Neural progenitor cell (in vitro differentiated cells): ENCODE results near the gene CCR1. TPM values are rescaled to one million over a fixed set of nuclear protein-coding genes. Genes with fewer than 3 reads are reported as not detected.

Experiments used
- DNase-seq: peaks from one replicate; pipeline ENCODE4 v3.0.0-alpha.2; 2016; ENCODE audit warnings: low spot score
- H2AFZ ChIP-seq: fragments of 200-600 bp; sonication (generic); replicated peaks from 2 replicates; pipeline ENCODE4 v1.6.1; 2016; ENCODE audit warnings: antibody characterized with exemption
- H3F3A ChIP-seq: fragments of 200-600 bp; sonication (generic); 2 replicates; pipeline ENCODE4 v1.6.1; 2016; ENCODE audit warnings: antibody characterized with exemption, low read depth
- H3K27ac ChIP-seq: fragments of 200-600 bp; sonication (generic); 2 replicates; pipeline ENCODE4 v1.5.1; 2016; ENCODE audit warnings: mild to moderate bottlenecking
- H3K27me3 ChIP-seq: fragments of 200-600 bp; sonication (generic); 2 replicates; pipeline ENCODE4 v1.6.1; 2016; ENCODE audit warnings: mild to moderate bottlenecking, moderate library complexity
- H3K36me3 ChIP-seq: fragments of 200-600 bp; sonication (generic); 2 replicates; pipeline ENCODE4 v1.5.1; 2016
- H3K4me1 ChIP-seq: fragments of 200-600 bp; sonication (generic); 2 replicates; pipeline ENCODE4 v1.6.1; 2016; ENCODE audit warnings: mixed run types
- H3K4me2 ChIP-seq: fragments of 200-600 bp; sonication (generic); 2 replicates; pipeline ENCODE4 v1.6.1; 2016
- H3K4me3 ChIP-seq: fragments of 200-600 bp; sonication (generic); 2 replicates; pipeline ENCODE4 v1.5.1; 2016
- H3K79me2 ChIP-seq: fragments of 200-600 bp; sonication (generic); 2 replicates; pipeline ENCODE4 v1.6.1; 2016; ENCODE audit warnings: low read depth
- H3K9ac ChIP-seq: fragments of 200-600 bp; sonication (generic); 2 replicates; pipeline ENCODE4 v1.6.1; 2016
- H3K9me3 ChIP-seq: fragments of 200-600 bp; sonication (generic); 2 replicates; pipeline ENCODE4 v1.5.1; 2016; ENCODE audit warnings: low read depth
- H4K20me1 ChIP-seq: fragments of 200-600 bp; sonication (generic); 2 replicates; pipeline ENCODE4 v1.6.1; 2016; ENCODE audit warnings: low read depth
- H3K27ac Mint-ChIP-seq: 3 replicates; pipeline ENCODE4 v1.8.0; 2021; ENCODE audit warnings: mixed read lengths
- H3K27me3 Mint-ChIP-seq: 2 replicates; pipeline ENCODE4 v1.8.0; 2022; ENCODE audit warnings: low read depth, mild to moderate bottlenecking, inconsistent platforms, moderate library complexity, mixed read lengths; ENCODE audit not compliant: insufficient read depth
- H3K36me3 Mint-ChIP-seq: 3 replicates; pipeline ENCODE4 v1.8.0; 2021; ENCODE audit warnings: mixed read lengths
- H3K4me1 Mint-ChIP-seq: 3 replicates; pipeline ENCODE4 v1.8.0; 2021; ENCODE audit warnings: mixed read lengths
- H3K4me3 Mint-ChIP-seq: 3 replicates; pipeline ENCODE4 v1.8.0; 2021; ENCODE audit warnings: mild to moderate bottlenecking, moderate library complexity, mixed read lengths
- H3K9me3 Mint-ChIP-seq: 3 replicates; pipeline ENCODE4 v1.8.0; 2020; ENCODE audit warnings: mixed read lengths
- EZH2 ChIP-seq: fragments of 200-600 bp; sonication (generic); IDR thresholded peaks from 2 replicates; pipeline ENCODE4 v1.6.1; 2017; ENCODE audit warnings: antibody characterized with exemption, mild to moderate bottlenecking, moderate library complexity
- EZH2phosphoT487 ChIP-seq: fragments of 200-600 bp; sonication (generic); IDR thresholded peaks from 2 replicates; pipeline ENCODE4 v1.6.1; 2017; ENCODE audit warnings: antibody characterized with exemption
- total RNA-seq: library from RNA; depleted of rRNA; stranded (reverse); fragments of >200 nt; gene quantifications from 2 replicates; pipeline ENCODE4 v1.2.3, GENCODE V29; 2015; ENCODE audit warnings: low replicate concordance
- TF ChIP-seq, protein P1 (sequence below): fragments of 200-600 bp; sonication (generic); IDR thresholded peaks from 2 replicates; pipeline ENCODE4 v1.5.1; 2017; ENCODE audit warnings: antibody characterized with exemption, mild to moderate bottlenecking

The CCR1 gene
- total RNA-seq, 1 donor from 2014 or later = not detected

GRCh38 chr3:46243560-46243959 lies 35.4 kb upstream of the CCR1 start:
- Mint-ChIP-seq H3K9me3 (no peaks in the 10 kb centered on the region), H3K27ac (no peak overlapping the region), H3K36me3 (no peaks in the 10 kb centered on the region), H3K4me1 (no peaks in the 10 kb centered on the region), H3K27me3 (peaks cover 4% of the 10 kb centered on the region), H3K4me3 (no peak overlapping the region)
- Histone ChIP-seq H4K20me1 (no peaks in the 10 kb centered on the region), H3K79me2 (no peaks in the 10 kb centered on the region), H3K9ac (no peak overlapping the region), H3K36me3 (no peaks in the 10 kb centered on the region), H3K27me3 (no peaks in the 10 kb centered on the region), H3F3A (no peaks in the 10 kb centered on the region), H3K9me3 (no peaks in the 10 kb centered on the region), H3K4me1 (no peaks in the 10 kb centered on the region), H3K4me3 (no peak overlapping the region), H3K27ac (no peak overlapping the region), H3K4me2 (no peak overlapping the region), H2AFZ (no peak overlapping the region)
- TF ChIP-seq EZH2phosphoT487 = no peak
- TF ChIP-seq, protein P1, sequence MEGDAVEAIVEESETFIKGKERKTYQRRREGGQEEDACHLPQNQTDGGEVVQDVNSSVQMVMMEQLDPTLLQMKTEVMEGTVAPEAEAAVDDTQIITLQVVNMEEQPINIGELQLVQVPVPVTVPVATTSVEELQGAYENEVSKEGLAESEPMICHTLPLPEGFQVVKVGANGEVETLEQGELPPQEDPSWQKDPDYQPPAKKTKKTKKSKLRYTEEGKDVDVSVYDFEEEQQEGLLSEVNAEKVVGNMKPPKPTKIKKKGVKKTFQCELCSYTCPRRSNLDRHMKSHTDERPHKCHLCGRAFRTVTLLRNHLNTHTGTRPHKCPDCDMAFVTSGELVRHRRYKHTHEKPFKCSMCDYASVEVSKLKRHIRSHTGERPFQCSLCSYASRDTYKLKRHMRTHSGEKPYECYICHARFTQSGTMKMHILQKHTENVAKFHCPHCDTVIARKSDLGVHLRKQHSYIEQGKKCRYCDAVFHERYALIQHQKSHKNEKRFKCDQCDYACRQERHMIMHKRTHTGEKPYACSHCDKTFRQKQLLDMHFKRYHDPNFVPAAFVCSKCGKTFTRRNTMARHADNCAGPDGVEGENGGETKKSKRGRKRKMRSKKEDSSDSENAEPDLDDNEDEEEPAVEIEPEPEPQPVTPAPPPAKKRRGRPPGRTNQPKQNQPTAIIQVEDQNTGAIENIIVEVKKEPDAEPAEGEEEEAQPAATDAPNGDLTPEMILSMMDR = no peak
- TF ChIP-seq EZH2 = no peak
- no peak for DNase-seq

GRCh38 chr3:46242120-46242519 lies 34.0 kb upstream of the CCR1 start, which contains the start of gene CCR3:
CCR3 (plus strand) TSS chr3:46242460; CDS start chr3:46265159, 22,699 bp downstream.
- H3K9me3 Mint-ChIP-seq = no peaks in the 10 kb centered on the region
- H3K4me3 Mint-ChIP-seq = no peak within 1 kb of the TSS
- Histone ChIP-seq H2AFZ (no peak within 1 kb of the TSS), H3K4me2 (no peak within 1 kb of the TSS), H3K4me3 (no peak within 1 kb of the TSS), H3K79me2 (no peaks in the 10 kb centered on the region), H3K27ac (no peak within 1 kb of the TSS), H3K4me1 (no peaks in the 10 kb centered on the region), H3K9me3 (no peaks in the 10 kb centered on the region), H3K27me3 (no peaks in the 10 kb centered on the region), H4K20me1 (no peaks in the 10 kb centered on the region), H3K36me3 (no peaks in the 10 kb centered on the region), H3F3A (no peaks in the 10 kb centered on the region), H3K9ac (no peak within 1 kb of the TSS)
- no peak for DNase-seq
- TF ChIP-seq EZH2 = no peak
- TF ChIP-seq, protein P1 = no peak
- no peak for TF ChIP-seq EZH2phosphoT487
- peaks cover 4% of the 10 kb centered on the region for H3K27me3 Mint-ChIP-seq
- H3K36me3 Mint-ChIP-seq = no peaks in the 10 kb centered on the region
- no peak within 1 kb of the TSS for H3K27ac Mint-ChIP-seq
- no peaks in the 10 kb centered on the region for H3K4me1 Mint-ChIP-seq

GRCh38 chr3:46239952-46240351 lies 31.8 kb upstream of the CCR1 start:
- Mint-ChIP-seq H3K27me3 (peaks cover 4% of the 10 kb centered on the region), H3K36me3 (no peaks in the 10 kb centered on the region), H3K4me3 (no peak overlapping the region), H3K4me1 (no peaks in the 10 kb centered on the region), H3K9me3 (no peaks in the 10 kb centered on the region), H3K27ac (no peak overlapping the region)
- no peak overlapping the region for H3K9ac ChIP-seq
- H2AFZ ChIP-seq = no peak overlapping the region
- H3K36me3 ChIP-seq = no peaks in the 10 kb centered on the region
- no peaks in the 10 kb centered on the region for H4K20me1 ChIP-seq
- H3K27ac ChIP-seq = no peak overlapping the region
- no peak for DNase-seq
- no peak for TF ChIP-seq EZH2
- no peak for TF ChIP-seq EZH2phosphoT487
- no peaks in the 10 kb centered on the region for H3K27me3 ChIP-seq
- no peaks in the 10 kb centered on the region for H3F3A ChIP-seq
- H3K4me3 ChIP-seq = no peak overlapping the region
- no peaks in the 10 kb centered on the region for H3K79me2 ChIP-seq
- no peaks in the 10 kb centered on the region for H3K9me3 ChIP-seq
- no peak overlapping the region for H3K4me2 ChIP-seq
- H3K4me1 ChIP-seq = no peaks in the 10 kb centered on the region

DNA sequence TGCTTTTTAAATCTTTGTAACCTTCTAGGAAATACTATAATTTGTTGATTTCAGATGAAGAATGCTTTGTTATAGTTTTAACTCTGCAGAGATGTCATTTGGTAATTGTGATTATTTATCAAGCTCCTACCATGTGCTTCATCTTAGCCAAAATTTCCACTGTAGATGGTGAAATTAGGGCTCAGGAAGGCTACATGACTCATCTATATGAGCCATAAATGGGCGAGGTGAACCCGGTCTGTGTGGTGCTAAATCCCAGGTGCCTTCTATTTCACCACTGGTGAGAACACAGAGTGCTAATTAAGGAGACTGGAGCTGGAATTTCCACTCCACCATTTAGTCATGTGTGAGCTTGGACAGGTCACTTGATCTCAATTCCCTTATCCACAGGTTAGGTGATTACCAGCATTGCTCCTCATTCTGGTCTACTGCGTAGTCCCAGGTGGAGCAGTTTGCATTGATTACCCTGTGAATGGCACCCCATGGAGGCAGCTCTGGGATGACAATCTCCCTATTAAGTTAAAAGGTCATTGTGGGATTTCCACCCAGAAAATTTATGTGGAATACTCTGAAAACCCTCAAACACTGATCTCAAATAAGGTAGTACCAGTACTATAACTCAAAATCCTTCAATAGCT lies 31.3 kb upstream of the CCR1 start:
- no peaks in the 10 kb centered on the region for H4K20me1 ChIP-seq
- no peaks in the 10 kb centered on the region for H3K36me3 ChIP-seq
- no peak for DNase-seq
- H3K27me3 Mint-ChIP-seq = peaks cover 1% of the 10 kb centered on the region
- no peaks in the 10 kb centered on the region for H3K9me3 Mint-ChIP-seq
- no peaks in the 10 kb centered on the region for H3F3A ChIP-seq
- no peak overlapping the region for H3K9ac ChIP-seq
- no peaks in the 10 kb centered on the region for H3K79me2 ChIP-seq
- H3K9me3 ChIP-seq = no peaks in the 10 kb centered on the region
- H3K4me3 ChIP-seq = no peak overlapping the region
- no peaks in the 10 kb centered on the region for H3K4me1 Mint-ChIP-seq
- H3K36me3 Mint-ChIP-seq = no peaks in the 10 kb centered on the region
- no peaks in the 10 kb centered on the region for H3K4me1 ChIP-seq
- H3K27ac Mint-ChIP-seq = no peak overlapping the region
- no peaks in the 10 kb centered on the region for H3K27me3 ChIP-seq
- H2AFZ ChIP-seq = no peak overlapping the region
- no peak overlapping the region for H3K4me3 Mint-ChIP-seq
- TF ChIP-seq EZH2phosphoT487 (no peak), EZH2 (no peak)
- TF ChIP-seq, protein P1 = no peak
- H3K27ac ChIP-seq = no peak overlapping the region
- no peak overlapping the region for H3K4me2 ChIP-seq
